OCI-LY7 (cell line): ENCODE data around the gene ZBTB20. TPM values are rescaled to one million over a fixed set of nuclear protein-coding genes. Genes with fewer than 3 reads are reported as not detected.

Experiments
- BruUV-seq: library from RNA; stranded (reverse); fragments of 400-500 nt; replicated peaks from 2 replicates; lab custom pipeline; 2021; lab: Mats Ljungman, UMichigan
- CTCF ChIA-PET: fragments of 300-600 bp; sonication (Branson Sonifier 250); formaldehyde crosslinking; loops from one replicate; lab custom pipeline; 2022; ENCODE audit warnings: antibody characterized with exemption; ENCODE audit not compliant: unreplicated experiment; lab: Charles Lee
- POLR2A ChIA-PET: fragments of 300-600 bp; sonication (Branson Sonifier 250); formaldehyde crosslinking; loops from one replicate; lab custom pipeline; 2022; ENCODE audit warnings: antibody characterized with exemption; lab: Charles Lee
- DNase-seq: peaks from one replicate; pipeline ENCODE4 v3.0.0-alpha.2; 2015; ENCODE audit warnings: low spot score
- H2AFZ ChIP-seq: fragments of 200-600 bp; sonication (generic), shearing (Covaris generic); 2 replicates; pipeline ENCODE4 v1.6.1; 2014; ENCODE audit warnings: mild to moderate bottlenecking, antibody characterized with exemption, low read length, moderate library complexity
- H3K27ac ChIP-seq: fragments of 200-600 bp; sonication (generic); 2 replicates; pipeline ENCODE4 v1.5.1; 2014; ENCODE audit warnings: mixed run types, low read depth, mild to moderate bottlenecking, moderate library complexity, low read length, inconsistent platforms; ENCODE audit not compliant: poor library complexity, severe bottlenecking
- H3K36me3 ChIP-seq: fragments of 200-600 bp; sonication (generic); 2 replicates; pipeline ENCODE4 v1.6.1; 2014; ENCODE audit warnings: mild to moderate bottlenecking, antibody characterized with exemption, low read length, moderate library complexity, mixed read lengths; ENCODE audit not compliant: insufficient read depth
- H3K4me1 ChIP-seq: fragments of 200-600 bp; sonication (generic); 2 replicates; pipeline ENCODE4 v1.5.1; 2014; ENCODE audit warnings: mild to moderate bottlenecking, low read length; ENCODE audit not compliant: insufficient read depth, poor library complexity, severe bottlenecking
- H3K4me2 ChIP-seq: fragments of 200-600 bp; sonication (generic); 2 replicates; pipeline ENCODE4 v1.6.1; 2014; ENCODE audit warnings: mild to moderate bottlenecking, low read length
- H3K4me3 ChIP-seq: fragments of 200-600 bp; sonication (generic); 2 replicates; pipeline ENCODE4 v1.5.1; 2014; ENCODE audit warnings: mild to moderate bottlenecking, low read depth, low read length; ENCODE audit not compliant: poor library complexity, severe bottlenecking
- H3K79me2 ChIP-seq: fragments of 200-600 bp; sonication (generic); 2 replicates; pipeline ENCODE4 v1.6.1; 2016; ENCODE audit warnings: low read depth, mild to moderate bottlenecking, low read length, moderate library complexity, mixed read lengths; ENCODE audit not compliant: insufficient read depth
- H3K9me2 ChIP-seq: fragments of 200-600 bp; sonication (generic); 2 replicates; pipeline ENCODE4 v1.6.1; 2016; ENCODE audit warnings: mild to moderate bottlenecking, low read length, mixed read lengths; ENCODE audit not compliant: insufficient read depth
- H3K9me3 ChIP-seq: fragments of 200-600 bp; sonication (generic); 2 replicates; pipeline ENCODE4 v1.6.1; 2014; ENCODE audit warnings: mild to moderate bottlenecking, mixed run types, low read length, mixed read lengths
- H4K20me1 ChIP-seq: fragments of 200-600 bp; sonication (generic); 2 replicates; pipeline ENCODE4 v1.6.1; 2014; ENCODE audit warnings: mild to moderate bottlenecking, antibody characterized with exemption, low read length, moderate library complexity, mixed read lengths; ENCODE audit not compliant: insufficient read depth
- EZH2phosphoT487 ChIP-seq: fragments of 200-600 bp; sonication (generic); IDR thresholded peaks from 2 replicates; pipeline ENCODE4 v1.6.1; 2018; ENCODE audit warnings: low read depth, borderline replicate concordance, mild to moderate bottlenecking, mixed run types, antibody characterized with exemption, low read length, moderate library complexity, mixed read lengths
- intact Hi-C: fragments of 100-400 bp; cut with micrococcal nuclease; formaldehyde crosslinking; loops from one replicate; pipeline ENCODE4 v1.10.0; 2022; ENCODE audit not compliant: unreplicated experiment
- total RNA-seq, 2 experiments: library from RNA; depleted of rRNA in 1 of 2; stranded (reverse); fragments of >200 nt in 1 of 2; shearing (Covaris generic) in 1 of 2; gene quantifications; 2 replicates each; pipeline ENCODE4 v1.2.3, GENCODE V29; 2014 to 2022
- TF ChIP-seq, protein P1 (sequence below): fragments of 200-600 bp; sonication (generic); conservative IDR thresholded peaks from 2 replicates; pipeline ENCODE4 v1.5.1; 2014; ENCODE audit warnings: mild to moderate bottlenecking, antibody characterized with exemption, low read length, moderate library complexity, mixed read lengths

ZBTB20 gene
- total RNA-seq, 2 experiments from 2014 or later, result 5.5 to 11.8 TPM

DNA sequence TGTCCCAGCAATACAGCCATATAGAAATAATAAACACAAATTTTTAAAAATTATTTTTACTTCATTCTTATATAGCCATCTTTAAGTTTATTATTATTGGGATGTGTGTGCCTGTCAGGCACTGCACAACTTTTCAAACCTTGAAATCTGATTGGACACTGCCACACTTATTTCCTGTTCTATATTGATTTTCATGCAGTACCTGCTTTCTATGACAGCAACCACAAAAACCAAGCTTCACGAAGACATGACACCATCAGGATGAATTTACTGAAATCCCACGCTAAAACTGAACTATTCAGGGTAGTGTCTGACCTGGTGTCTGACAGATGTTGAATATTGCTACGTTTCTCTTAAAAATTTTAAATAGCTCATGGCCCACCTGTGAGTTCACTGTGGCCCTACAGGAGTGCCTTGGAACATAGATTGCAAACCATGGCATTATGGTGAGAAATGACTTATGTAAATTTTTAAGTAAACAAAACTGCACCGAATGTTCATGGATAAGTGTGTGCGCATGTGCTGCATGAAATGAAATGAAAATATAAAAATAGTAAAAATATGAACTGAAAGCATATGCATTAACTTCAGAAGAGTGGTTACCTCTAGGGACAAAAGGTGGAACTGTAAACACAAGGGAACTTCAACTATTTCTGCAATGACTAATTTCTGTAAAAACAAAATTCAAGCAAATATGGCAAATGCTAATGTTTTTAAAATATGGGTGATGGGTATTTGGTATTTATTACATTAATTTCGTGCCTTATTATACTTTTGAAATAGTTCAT, 152.3 kb downstream of the ZBTB20 start:
- intact Hi-C loops, result no loop called here
- H3K36me3 ChIP-seq, result no peaks in the 10 kb centered on the region
- no peaks in the 10 kb centered on the region for H4K20me1 ChIP-seq
- no peak overlapping the region for H3K4me3 ChIP-seq
- H3K79me2 ChIP-seq, result no peaks in the 10 kb centered on the region
- no peak for DNase-seq
- ChIA-PET POLR2A (no interaction called here), CTCF (no interaction called here)
- no peaks in the 10 kb centered on the region for H3K9me3 ChIP-seq
- H3K4me1 ChIP-seq, result no peaks in the 10 kb centered on the region
- no peak overlapping the region for H3K27ac ChIP-seq
- H2AFZ ChIP-seq, result no peak overlapping the region
- no peak for TF ChIP-seq EZH2phosphoT487
- TF ChIP-seq, protein P1, sequence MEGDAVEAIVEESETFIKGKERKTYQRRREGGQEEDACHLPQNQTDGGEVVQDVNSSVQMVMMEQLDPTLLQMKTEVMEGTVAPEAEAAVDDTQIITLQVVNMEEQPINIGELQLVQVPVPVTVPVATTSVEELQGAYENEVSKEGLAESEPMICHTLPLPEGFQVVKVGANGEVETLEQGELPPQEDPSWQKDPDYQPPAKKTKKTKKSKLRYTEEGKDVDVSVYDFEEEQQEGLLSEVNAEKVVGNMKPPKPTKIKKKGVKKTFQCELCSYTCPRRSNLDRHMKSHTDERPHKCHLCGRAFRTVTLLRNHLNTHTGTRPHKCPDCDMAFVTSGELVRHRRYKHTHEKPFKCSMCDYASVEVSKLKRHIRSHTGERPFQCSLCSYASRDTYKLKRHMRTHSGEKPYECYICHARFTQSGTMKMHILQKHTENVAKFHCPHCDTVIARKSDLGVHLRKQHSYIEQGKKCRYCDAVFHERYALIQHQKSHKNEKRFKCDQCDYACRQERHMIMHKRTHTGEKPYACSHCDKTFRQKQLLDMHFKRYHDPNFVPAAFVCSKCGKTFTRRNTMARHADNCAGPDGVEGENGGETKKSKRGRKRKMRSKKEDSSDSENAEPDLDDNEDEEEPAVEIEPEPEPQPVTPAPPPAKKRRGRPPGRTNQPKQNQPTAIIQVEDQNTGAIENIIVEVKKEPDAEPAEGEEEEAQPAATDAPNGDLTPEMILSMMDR, result no peak
- no TSS peak for BruUV-seq
- H3K9me2 ChIP-seq, result no peaks in the 10 kb centered on the region
- H3K4me2 ChIP-seq, result no peak overlapping the region

DNA sequence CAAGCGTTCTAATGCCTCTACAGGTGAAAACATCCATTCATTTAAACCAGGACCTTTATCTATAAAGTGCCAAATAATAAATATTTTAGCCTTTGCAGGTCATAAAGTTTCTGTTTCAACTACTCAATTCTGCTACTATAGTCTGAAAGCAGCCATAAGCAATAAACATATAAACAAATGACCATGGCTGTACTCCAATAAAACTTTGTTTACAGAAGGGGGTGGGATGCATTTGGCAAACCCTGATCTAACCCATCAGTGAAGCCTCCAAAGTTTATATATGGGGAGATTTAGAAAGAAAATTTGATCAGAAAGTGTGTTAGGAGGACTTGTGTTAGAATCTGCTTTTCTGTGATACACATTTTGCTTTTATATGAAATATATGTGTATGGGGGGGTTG, 161.3 kb downstream of the ZBTB20 start:
- no TSS peak for BruUV-seq
- no peak overlapping the region for H3K27ac ChIP-seq
- intact Hi-C loops, result no loop called here
- H3K36me3 ChIP-seq, result no peaks in the 10 kb centered on the region
- no peak overlapping the region for H2AFZ ChIP-seq
- ChIA-PET CTCF (no interaction called here), POLR2A (interaction anchor here (0.8 to 0.9 kb wide), 2 partner anchors 13 to 14 kb away, joined by 3 read pairs; no protein-coding TSS in a partner anchor)
- no peak overlapping the region for H3K4me3 ChIP-seq
- no peaks in the 10 kb centered on the region for H4K20me1 ChIP-seq
- H3K9me2 ChIP-seq, result no peaks in the 10 kb centered on the region
- H3K4me2 ChIP-seq, result no peak overlapping the region
- H3K4me1 ChIP-seq, result no peaks in the 10 kb centered on the region
- no peaks in the 10 kb centered on the region for H3K79me2 ChIP-seq
- DNase-seq, result no peak
- no peak for TF ChIP-seq EZH2phosphoT487
- H3K9me3 ChIP-seq, result no peaks in the 10 kb centered on the region

DNA sequence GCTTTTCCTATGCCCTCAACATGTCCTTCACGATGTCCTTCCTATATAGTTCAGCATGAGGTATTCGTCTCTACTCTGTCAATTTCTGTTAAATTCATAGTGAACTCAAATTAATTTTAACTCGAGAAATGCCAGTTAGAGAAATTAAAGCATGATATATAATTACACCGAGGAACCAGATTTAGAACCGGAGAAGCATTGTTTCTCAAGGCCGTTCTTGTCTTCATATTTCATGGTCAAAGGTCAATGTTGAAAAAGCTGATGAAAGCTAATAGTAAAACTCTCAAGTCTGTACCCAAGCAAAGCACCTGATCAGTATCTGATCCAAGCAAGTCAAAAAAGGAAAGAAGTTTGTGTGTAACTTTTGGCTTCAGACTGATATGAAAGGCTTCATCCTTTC, 163.8 kb downstream of the ZBTB20 start:
- no peak overlapping the region for H3K4me3 ChIP-seq
- no peak for DNase-seq
- no peaks in the 10 kb centered on the region for H3K79me2 ChIP-seq
- POLR2A ChIA-PET, result no interaction called here
- no peaks in the 10 kb centered on the region for H3K4me1 ChIP-seq
- no peak overlapping the region for H3K27ac ChIP-seq
- intact Hi-C loops, result no loop called here
- no peaks in the 10 kb centered on the region for H3K36me3 ChIP-seq
- H2AFZ ChIP-seq, result no peak overlapping the region
- no peaks in the 10 kb centered on the region for H3K9me2 ChIP-seq
- TF ChIP-seq EZH2phosphoT487, result no peak
- TF ChIP-seq, protein P1, result no peak
- BruUV-seq, result no TSS peak
- H4K20me1 ChIP-seq, result no peaks in the 10 kb centered on the region
- no peak overlapping the region for H3K4me2 ChIP-seq
- CTCF ChIA-PET, result no interaction called here
- no peaks in the 10 kb centered on the region for H3K9me3 ChIP-seq
